Stimulated activated CD4-positive, alpha-beta T cell treated with anti-CD3 and anti-CD28 coated beads, Interleukin-4, amount 100 ng/mL, for 48 hours (primary cell): ENCODE measurements around the gene SEMA3F.

ENCODE experiments used
- DNase-seq, 2 donors: peaks; one replicate each; pipeline ENCODE4 v3.0.0-alpha.2; 2020; ENCODE audit warnings: low read depth in 2 of 2

Gene SEMA3F

DNA sequence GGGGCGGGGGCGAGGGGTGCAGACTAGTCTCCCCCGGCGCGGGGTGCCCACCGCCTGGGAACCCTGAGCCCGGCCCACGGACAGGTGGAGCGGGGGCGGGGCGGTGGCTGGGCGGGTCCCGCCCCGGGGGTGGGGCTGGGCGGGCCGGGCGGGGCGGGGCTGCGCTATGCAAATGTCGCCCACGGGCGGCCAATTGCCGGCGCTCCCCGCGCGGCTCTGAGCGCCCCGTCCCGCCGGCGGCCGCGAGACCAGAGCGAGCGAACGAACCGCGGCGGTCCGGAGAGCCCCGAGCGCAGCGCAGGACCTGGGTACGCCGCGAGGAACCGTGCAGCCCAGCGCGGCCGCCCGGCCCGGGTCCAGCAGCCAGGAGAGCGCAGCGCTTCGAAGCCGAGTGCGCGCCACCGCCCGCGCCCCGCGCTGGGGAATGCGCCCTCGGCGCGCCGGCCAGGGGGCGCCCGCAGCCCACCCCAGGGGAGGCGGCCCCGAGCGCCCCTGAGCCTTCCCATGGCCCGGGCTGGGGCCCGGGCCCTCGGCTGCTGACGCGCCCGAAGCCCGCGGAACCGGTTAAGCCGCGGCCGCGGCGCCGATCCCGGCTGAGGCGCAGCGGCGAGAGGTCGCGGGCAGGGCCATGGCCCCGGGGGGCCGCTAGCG is at the start of gene SEMA3F:
Gene SEMA3F, plus strand, starts transcription at position 485 of the 651 bp plus-strand sequence. CDS start 4,299 bp downstream, outside the sequence.
- peak; percentile 37 to 50 for DNase-seq

GRCh38 chr3:50111757-50112156 is 43.4 kb upstream of the SEMA3F start:
- no peak for DNase-seq

DNA sequence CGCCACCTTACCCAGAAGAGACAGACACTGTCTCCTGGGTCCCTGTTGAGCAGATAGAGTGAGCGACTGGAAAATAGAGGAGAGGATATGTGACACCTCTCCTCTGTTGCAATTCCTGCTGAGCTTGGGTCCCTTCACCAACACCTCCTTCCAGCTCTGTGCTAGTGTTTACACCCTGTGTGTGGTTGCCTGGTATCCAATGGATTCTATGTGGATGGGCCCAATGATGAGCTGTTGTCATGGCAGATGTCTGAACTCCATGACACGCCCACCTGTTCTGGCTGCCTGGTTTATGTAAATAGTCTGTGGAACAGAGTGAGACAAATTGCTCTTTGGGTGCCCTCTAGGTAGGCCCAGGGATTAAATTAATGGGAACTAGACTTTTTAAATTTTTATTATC is 42.7 kb upstream of the SEMA3F start:
- DNase-seq: no peak

- DNase-seq: no peak
These were observed 38.0 kb upstream of the SEMA3F start for GRCh38 chr3:50117120-50117519.

GRCh38 chr3:50118237-50118636 is 36.9 kb upstream of the SEMA3F start:
- DNase-seq: no peak

DNA sequence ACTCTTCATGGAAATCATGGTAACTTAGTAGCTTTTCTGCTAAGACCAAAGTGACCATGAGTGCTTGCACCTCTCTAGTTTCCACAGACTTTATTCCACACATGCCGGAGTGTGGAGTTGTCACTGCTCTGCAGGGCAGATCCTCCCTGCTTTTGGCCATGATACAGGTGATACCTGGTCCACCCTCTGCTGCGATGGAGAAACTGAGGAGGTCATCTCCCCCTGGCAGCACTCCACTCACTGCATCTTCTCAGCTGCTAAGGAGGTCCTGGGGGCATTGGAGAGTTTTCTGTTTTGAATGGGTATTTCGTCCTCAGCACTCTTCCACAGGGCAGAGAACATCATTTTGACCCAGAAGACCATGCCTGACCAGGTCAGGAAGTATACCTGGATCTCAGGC is 35.3 kb upstream of the SEMA3F start:
- no peak for DNase-seq

DNA sequence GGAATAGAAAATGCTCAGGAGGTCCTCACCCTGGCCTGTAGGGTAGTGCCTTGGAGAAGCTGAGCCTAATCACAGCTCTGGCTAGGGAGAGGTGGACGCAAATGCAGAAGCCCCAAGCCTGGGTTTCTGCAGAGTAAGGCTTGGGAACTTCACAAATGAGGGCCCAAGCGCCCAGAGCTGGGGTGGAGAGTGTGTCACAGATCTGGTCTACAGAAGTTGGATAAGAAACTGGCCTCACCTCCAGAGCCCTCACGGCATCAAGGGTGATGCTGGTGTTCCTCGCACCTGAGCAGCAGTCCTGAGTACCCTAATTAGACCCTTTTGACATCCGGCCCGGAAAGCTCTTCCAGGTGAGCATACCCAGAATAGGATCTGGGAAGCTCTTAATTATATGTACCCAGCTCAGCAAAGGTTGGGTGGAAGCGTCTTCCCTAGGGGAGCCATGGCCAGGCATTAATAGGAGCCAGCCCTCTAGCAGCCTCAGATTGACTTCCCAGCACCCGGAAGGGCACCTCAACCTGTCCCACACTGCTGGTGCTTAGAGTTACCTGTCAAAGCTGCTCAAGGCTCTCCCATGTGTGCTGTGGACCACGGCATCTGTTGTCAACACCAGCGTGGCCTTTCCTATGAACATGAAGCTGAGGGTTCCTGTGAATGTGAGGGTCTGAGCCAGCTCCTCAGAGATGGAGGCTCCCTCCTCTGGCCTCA is 34.6 kb upstream of the SEMA3F start:
- DNase-seq: no peak

DNA sequence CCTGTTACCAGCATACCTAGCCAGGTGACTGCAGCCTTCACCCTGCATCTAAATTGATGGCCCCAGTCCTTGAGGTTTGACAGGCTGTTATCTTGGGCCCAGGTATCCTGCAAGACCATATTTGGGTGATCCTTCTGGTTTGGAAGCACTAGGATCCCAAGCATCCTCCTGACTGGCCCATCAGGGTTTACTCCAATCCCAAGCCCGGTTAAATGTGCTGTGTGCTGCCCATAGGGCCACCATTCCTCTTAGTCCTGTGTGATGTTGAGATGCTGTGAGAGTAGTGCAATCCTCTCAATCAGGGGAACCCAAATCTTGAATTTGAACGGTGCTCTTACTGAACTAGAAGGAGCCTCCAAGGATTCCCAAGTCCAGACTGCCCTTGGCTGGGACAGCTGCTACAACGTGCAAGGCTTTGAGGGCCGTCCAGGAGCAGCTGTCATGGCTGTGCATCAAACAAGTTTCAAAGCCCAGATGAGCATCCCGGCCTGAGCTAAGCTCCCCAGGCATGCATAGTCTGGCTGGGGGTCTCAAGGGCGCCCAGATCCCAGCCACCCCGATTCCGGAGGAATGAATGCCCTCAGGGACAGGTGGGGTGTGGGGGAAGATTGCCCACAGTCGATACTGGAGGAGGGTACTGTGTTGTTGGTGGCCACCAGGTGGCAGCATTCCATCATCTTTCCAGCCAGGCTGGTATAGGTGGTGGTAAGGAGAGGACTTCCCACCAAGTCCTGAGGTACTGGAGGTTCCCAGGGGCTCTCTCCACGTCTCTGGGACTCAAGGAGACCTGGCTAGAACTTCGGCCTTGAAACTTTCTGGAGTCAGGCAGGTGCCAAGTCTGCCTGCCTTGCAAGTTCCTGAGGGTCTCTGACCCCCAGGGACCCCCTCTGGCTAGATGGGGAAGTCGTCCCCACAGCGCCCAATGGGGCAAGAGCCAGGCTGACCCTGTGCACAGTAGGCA is 33.8 kb upstream of the SEMA3F start:
- DNase-seq: peak; percentile 55 to 69

DNA sequence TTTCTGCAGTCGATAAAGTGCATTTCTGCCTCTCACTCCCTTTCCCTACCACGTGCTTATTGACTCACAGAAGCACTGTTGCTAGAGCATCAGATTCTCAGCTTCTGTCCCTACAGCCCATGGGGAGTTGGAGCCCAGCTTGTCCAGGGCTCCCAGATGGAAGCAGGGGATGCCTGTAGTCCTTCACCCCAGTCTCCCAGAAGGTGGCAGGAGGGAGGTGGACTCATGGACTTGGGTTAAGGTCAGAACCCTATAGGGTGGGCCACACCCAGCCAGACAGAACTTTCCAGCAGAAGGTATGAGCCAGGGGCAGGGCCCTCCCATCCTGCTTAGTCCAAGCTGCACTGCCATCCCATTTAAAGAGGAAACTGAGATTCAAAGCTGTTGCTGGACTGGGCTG is 33.1 kb upstream of the SEMA3F start:
- DNase-seq: no peak

DNA sequence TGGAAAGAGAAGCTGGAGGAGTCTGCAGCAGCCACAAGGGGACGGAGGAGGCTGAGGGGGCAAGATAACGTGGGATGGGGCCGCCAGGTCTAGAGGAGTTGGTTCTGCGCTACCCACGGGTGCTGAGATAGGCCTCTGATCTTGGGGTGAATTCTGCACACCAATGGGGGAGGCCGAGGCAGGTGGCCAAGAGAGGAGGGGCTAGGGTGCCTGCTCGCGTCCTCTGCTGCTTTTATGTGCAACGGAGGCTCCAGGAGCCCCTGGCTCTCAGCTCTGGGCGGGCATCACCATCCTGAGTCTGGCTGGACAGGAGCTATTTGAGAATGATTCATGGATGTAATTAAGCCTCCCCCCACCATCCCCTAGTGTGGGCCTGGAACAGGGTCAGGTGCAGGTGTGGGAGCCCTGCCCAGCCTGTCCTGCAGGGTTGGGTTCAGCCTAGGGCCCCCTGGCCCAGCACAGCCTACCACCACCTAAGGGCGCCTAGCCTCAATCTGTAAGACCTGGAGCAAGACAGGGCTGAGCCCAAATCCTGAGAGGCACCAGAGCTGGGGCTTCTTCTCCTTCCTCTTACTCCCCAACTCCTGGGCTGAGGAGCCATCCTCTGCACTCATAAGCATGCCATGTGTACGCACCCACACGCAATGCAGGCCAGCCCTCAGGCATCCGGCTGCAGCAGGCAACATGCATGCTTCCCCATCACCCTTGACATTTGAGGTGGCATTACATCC is 32.3 kb upstream of the SEMA3F start:
- no peak for DNase-seq

- no peak for DNase-seq
These were observed 31.6 kb upstream of the SEMA3F start for GRCh38 chr3:50123394-50124051.

DNA sequence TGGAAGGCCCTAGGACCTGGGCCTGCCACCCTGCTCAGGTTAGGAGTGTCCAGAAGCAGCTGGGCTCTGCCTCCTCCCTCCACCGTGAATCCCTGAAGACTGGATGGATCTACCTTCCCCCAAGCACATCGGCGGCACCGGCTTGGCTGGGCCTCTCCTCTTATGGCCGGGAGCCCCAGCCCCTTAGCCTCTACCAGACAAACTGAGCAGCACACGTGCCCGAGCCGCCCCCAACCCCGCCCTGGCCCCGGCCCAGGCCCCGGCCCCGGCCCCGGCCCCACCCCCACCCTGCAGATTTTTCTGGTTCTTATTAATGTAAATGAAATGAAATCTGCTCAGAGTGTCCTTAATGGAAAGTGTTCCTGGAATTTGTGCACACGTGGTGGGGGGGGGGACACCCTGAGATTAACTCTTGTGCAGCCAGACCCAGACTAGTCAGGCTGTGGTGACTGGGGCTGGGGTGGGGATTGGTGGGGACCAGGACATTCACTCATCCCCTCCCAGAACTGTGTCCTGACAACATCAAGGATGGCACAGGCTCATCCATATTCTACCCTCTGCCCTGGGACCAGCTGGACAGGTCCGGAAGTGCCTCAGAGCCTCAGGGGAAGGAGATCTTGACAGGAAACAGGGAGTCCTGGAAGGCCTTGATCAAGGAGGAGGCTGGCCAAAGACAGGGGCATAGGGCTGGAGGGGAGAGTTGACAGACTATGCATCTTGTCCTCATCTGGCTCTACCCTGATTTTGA is 30.9 kb upstream of the SEMA3F start:
- no peak for DNase-seq

- DNase-seq: no peak
These were observed 30.3 kb upstream of the SEMA3F start for GRCh38 chr3:50124800-50125178.

GRCh38 chr3:50125541-50126286 is 29.4 kb upstream of the SEMA3F start:
- DNase-seq: no peak

DNA sequence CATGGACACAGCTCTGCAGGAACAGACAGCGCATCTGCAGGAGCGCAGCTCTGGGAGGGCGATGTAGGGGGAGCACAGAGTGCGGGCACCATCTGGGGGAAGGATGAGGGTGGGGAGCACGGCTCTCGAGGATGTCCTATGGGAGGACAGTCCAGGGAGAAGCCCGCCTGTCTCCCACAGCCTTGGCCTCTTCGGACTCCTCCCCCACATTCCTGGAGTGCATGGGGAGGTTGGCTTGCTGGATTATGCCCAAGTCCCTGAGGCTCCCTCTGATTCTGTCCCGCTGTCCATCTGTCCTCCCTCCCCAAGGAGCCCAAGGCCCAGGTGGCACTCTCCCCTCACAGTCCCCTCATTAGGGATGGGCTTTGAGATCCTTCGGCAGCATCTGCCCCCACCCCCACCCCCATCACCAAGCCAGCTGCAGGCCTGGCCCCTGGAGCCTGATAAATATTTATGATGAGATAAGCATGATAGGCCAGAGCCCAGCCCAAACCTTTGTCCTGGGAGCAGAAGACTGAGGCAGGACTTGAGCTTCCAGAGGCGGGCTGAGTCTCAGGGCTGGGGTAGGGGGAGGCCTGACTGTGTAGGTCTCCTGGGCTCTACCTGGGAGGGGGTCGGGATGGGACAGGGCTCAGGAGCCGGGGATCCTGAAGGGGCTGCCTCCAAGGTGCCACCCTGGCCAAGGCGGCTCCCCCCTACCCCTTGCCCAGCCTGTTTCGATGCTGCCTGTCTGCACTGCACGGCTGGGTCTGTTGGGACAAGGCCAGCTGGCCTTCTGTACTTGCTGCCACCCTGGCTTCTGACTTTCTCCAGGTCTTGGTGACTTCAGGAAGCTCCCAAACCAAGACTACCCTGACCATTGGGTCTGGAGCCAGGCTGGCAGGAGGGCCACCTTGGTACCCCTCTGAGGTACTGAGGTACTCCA is 28.6 kb upstream of the SEMA3F start:
- DNase-seq: no peak

- no peak for DNase-seq
These were observed 27.9 kb upstream of the SEMA3F start for GRCh38 chr3:50127251-50127691.

DNA sequence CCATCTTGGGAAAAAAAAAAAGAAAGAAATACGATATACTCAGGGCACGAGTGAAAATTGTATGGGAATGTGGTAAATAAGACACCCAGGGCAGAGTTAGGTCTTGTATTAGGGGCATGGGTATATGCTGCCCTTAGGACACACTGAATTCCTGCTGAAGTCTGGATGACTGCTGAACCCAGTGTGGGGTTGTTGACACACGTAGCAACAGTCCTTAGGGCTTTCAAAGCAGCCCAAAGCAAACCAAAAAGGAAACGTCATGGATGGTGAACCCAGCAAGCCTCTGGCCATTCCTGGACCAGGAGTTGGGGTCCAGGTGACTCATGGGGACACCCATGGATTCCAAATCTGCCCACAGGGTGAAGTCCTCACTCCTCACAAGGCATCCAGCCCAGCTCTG is 27.1 kb upstream of the SEMA3F start:
- no peak for DNase-seq

- no peak for DNase-seq
These were observed 24.7 kb upstream of the SEMA3F start for GRCh38 chr3:50130436-50130835.
